Ramos (cell line): ENCODE results near the gene DLX5.
"Not testable (repeated sequence)": the region's sequence is repeated elsewhere in the genome, so short reads cannot be mapped to it uniquely, and the experiment has no call there.

Source experiments
- in situ Hi-C: fragments of 300-500 bp; cut with MboI; formaldehyde crosslinking; loops from one replicate; pipeline ENCODE4 v1.14.3; 2022; ENCODE audit warnings: low sequenced_read_pairs; ENCODE audit not compliant: unreplicated experiment

The DLX5 gene

DNA sequence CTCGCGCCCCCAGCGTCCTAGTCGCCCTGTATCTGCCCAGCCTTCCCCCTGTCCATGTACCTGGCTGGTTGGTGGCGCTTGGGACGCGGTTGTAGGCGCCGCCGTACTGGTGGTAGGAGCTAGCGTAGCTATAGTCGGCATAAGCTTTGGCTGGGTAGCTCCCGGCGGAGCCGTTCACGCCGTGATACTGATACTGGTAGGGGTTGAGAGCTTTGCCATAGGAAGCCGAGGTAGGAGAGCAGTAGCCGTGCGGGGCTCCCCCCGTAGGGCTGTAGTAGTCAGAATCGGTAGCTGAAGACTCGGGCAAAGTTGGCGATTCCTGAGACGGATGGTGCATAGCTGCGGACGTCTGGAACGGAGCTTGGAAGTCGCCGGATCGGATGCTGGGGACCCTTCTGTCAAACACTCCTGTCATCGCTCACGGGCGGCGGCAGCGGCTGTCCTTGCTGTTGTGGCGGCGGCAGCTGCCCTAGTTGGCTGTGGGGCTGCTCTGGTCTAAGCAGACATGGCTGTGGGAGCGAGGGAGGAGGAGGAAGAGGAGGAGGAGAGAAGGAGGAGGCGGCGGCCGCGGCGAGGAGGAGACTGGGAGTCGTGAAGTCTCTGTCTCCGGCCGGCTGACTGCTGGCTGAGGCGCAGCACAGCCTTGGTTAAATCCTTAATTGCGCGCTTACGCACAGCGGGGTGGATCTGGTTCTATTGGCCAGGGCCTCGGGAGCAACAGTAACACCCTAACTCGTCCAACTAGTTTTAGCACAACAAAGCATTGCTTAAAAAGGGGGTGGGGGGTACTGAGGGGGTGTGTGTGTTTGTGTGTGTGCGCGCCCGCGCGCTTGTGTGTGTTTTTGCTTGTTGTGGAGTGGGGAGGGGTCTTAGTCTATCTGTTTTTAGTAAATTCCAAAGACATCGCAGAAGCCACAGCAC, at the start of gene DLX5:
DLX5 (minus strand) TSS at position 623 of the 921 bp plus-strand sequence; CDS start at position 415, 208 bp downstream.
- in situ Hi-C loops, result loop anchor here (5.0 to 25.0 kb wide), 3 partner anchors 950 to 1487 kb away; no protein-coding TSS in a partner anchor

DNA sequence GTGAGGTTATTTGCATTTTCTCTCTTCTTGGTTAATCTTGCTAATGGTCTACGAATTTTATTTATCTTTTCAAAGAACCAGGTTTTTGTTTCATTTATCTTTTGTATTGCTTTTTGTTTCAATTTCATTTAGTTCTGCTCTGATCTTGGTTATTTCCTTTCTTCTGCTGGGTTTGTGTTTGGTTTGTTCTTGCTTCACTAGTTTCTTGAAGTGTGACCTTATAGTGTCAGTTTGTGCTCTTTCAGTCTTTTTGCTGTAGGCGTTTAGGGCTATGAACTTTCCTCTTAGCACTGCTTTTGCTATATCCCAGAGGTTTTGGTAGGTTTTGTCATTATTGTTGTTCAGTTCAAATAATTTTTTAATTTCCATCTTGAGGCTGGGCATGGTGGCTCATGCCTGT, 47.4 kb upstream of the DLX5 start:
- in situ Hi-C loops, result not testable (repeated sequence)

DNA sequence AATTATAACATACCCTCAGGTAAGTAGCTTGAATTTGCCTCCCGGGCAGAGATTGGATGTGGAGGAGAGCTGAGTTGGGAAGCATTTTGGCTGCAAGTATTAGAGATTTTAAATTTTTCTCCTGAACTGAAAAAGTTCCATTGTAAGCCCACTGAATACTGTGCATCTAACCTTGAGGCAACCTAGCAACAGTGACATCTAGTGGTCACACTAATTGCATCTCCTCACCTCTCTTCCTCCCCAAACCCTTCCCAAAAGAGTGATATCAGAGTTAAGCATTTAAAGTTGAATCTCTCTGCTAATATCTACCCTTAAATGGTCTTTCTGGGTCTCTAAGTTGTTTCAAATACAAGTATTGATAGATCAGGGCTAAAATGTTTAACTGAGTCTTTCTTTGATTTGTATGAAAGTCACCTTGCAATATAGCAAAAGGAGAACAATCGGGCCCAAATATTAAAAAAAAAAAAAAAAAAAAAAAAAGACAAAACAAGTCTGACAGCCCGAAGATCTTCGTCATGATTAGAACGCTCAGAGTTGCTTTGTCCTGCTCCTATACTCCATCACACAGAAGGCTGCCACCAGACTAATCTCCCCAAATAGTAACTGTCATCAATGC, 40.4 kb upstream of the DLX5 start:
- in situ Hi-C loops, result no loop called here

DNA sequence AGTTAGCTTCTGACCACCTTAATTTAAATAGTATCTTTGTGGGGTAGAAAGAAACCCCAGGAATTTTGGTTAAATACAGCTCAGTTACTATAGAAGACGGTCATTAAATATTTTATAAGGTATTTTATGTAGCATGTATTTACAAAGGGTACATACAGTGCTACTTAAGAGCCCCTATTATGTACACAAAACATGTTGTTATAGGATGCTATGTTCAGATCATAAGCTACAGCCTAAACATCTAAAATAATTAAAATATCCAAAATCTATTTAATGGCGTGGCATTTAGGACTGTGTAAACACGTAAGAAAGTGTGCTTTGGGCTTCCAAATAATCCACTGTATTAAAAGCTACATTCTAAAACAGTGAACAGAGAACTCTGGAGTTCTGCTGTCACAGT, 39.4 kb upstream of the DLX5 start:
- in situ Hi-C loops, result no loop called here

DNA sequence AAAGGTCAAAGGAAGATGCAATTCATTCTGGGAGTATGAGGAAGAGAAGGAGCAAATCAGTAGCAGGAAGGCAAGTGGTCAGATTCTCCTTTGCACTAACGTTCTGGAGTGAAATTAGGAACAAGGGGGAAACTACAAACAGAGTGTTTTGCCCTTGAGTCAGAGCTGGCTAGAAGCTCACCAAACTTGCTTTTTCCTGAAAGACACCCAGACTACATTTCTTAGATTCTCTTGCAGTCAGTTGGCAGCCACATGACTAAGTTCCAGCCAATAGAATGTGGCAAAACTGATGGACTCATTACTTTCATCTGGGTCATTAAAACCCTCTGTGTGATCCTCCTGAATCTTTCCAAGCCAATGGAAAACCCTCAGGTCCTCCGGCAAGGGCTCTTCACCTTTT, 18.6 kb upstream of the DLX5 start:
- in situ Hi-C loops, result no loop called here

DNA sequence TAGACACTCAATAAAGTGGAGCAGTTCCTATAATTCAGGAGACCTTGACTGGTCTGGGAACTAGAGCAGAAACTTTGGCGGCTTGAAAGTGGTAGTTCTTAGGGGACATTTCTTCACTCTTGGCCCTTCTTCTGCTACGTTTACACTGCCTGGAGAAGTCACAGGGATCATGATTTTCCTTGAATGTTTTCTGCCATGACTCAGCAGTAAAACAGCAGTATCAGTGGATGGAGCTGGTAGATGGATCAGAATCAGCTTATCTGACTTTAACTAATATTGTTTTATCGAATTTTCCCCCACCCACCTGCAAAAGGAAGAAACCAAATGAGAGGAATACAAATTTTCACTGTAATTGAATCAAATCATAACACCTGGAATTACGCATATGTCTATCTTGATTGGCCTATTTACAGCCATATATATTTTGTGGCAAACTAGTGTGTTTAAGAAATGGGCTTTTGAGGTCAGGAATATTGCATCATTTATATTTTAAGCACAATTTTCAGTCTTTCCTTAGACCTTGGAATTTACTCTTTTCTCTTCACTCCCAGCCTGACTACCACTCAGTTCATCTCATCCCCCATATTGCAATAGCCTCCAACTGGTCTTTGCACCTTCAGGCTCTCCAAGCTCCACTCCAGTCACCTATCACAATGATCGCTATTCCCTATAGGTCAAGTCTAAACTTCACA, 14.9 kb upstream of the DLX5 start:
- in situ Hi-C loops, result no loop called here

DNA sequence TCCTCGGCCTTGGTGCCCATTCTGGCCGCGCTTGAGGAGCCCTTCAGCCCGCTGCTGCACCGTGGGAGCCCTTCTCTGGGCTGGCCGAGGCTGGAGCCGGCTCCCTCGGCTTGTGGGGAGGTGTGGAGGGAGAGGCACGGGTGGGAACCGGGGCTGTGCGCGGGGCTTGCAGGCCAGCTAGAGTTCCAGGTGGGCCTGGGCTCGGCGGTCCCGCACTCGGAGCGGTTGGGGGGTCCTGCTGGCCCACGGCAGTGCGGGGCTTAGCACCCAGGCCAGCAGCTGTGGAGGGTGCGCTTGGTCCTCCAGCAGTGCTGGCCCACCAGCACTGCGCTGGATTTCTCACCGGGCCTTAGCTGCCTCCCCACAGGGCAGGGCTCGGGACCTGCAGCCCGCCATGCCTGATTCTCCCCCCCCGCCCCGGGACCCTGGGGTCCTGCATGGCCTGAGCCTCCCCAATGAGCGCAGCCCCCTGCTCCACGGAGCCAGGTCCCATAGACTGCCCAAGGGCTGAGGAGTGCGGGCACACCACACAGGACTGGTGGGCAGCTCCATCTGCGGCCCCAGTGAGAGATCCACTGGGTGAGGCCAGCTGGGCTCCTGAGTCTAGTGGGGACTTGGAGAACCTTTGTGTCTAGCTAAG, 9.7 kb upstream of the DLX5 start:
- in situ Hi-C loops, result not testable (repeated sequence)

DNA sequence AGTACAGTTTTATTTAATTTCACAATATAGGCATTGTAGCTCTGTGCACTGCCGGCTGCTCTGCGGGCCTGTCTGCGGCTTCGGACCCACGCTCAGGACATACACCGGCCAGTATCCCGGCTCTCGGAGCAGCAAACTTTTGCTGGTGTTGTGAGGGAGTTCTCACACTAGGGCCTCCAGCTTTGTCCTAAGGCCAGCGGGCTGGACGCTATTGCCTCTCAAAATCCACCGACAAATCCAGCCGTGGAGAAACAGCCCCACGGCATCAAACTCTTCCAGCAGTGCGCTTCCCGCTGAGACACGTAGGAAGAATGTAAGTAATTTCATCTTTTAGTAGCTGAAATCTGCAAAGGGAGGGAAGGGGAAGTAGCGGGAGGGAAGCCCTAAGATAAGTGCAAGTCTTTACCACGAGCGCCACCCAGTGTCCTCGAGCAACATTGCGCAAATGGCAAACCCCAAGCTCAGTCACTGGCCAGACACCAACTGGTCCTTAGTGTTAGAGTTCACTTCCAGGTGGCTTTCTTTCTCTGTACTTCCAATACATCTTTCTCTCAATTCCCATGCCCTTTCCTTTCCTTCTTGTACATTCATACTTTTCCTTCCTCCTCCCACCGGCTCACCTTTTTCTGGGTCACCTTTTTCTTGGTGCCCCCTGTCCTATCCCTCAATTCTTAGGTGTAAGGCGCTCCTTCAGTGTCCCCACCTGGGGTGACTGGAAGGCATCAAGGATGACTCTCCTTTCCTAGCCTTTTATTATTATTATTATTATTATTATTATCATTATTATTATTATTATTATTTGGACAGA, 3.0 kb upstream of the DLX5 start:
- in situ Hi-C loops, result loop anchor here (5.0 to 10.0 kb wide), 2 partner anchors 953 to 1115 kb away; no protein-coding TSS in a partner anchor

DNA sequence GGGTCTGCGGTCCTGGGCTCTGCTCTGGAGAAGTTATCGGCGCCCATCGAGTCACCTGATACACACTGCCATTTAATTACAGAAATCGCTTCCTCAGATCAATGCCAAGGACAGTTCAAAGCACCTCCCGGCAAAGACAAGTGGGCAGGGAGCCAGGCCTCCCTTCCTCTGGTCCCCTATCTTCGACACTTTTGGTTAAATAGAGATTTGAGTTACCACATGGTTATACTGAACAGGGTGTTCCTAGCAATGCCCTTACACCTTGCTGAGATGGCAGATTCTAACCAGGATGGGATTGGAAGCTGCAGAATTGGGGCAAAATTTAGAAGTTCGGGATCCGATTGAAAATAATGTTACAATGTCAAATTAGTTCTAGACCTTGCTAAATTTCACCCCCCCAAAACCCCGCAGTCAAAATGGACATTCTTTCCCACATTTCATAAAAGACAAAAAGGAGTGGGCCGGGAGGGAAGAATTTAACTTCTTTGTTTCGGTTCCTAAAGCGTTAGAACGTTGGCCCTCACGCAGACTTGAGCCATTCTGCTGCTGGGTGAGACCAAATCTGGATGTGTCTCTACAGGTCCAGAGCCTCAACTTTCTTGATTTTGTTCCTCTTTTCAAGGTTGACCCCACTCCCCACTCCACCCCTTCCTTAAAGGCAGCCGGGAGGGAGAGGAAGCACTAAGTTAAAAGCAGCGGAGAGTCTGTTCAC, 2.2 kb upstream of the DLX5 start:
- in situ Hi-C loops, result loop anchor here (5.0 to 10.0 kb wide), 2 partner anchors 952 to 1115 kb away; no protein-coding TSS in a partner anchor

DNA sequence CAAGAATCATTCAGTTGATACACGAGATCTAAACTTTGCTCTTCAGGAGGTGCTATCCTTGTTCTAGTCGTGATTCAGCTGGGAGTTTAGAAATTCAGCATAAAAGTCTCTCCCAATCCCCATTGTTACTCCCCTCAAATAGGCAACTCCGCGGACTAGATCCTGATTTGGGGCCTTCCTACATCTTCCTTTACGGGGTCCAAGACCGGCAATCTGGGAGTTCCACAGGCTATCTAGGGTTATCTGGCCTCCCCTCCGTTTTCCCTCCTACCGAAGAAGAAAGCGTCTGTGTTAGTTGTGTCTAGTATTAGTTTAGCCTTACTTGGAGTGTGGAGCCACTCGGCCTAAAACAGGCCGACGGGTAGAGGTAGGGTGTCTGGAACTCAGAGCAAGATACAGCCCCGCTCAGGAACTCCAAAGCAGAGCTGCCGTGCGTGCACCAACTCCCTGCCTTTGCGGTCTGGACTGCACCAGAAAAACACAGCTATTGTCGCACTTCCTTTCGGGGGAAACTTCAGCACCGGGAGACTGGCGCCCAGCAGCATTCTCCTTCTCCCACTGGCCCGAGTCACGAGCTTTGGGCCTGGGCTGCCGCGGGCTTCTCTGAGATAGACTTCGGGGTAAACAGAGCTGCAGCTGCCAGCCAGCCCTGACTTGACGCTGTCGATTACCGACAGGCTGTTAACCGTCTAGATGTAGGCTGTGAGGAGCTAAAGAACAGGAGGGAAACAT, 1.5 kb upstream of the DLX5 start:
- in situ Hi-C loops, result loop anchor here (5.0 to 10.0 kb wide), 2 partner anchors 951 to 1114 kb away; no protein-coding TSS in a partner anchor

DNA sequence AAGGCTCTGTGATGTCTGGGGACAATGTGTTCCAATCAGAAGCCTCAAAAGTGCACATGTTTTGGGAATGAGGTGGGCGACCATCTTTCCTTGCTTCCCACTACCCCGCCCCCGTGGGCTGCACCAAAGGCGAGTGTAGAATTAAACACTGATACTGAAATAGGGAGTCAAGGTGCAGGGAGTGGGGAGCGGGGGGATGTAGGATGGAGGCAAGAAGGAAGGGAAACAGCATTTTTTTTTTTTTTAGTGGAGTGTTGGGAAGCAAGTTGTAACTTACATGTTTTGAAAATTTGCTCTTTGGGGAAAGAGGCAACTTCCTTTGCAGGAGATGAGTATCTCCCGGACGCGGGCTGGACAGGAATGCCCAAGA, 484 bp upstream of the DLX5 start:
- in situ Hi-C loops, result loop anchor here (5.0 to 10.0 kb wide), 2 partner anchors 950 to 1113 kb away; no protein-coding TSS in a partner anchor

DNA sequence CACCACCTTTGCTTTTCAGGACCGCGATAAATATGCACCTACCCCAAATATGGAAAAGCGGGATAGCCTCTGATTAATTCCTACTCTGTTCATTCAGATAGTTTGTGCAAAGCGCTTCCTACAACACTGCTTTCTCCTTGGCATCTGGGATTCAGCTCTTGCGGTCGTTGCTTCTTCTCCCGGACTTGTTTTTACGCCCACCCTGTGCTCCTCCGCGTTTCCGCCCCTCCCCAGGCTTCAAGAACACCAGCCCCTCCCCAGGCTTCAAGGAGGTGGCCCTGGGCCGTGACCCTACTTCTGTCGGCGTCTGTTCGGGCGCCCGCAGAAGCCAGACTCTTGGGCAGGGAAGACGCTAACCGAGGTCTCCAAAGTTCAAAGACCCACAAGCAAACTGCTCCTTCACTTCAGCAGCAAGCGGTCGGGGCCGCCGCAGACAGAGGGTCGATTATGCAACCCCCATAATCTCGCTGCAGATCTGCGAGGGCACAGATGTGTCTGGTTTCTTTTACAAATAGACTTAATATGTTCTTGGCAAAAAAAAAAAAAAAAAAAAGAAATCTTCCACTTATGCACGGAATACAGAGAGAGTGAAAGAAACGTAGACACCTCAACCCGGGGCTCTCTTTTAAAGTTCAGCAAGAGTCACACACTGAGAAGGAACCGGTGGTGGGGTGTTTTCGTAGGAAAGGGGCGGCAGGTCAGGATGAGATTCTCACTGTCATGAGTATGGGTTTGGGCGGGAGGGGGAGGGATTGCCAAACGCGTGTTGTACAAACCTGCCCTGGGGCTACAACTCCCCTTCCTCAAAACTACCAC, 1.9 kb downstream of the DLX5 start:
- in situ Hi-C loops, result loop anchor here (10.0 to 25.0 kb wide), 2 partner anchors 948 to 1485 kb away; no protein-coding TSS in a partner anchor

DNA sequence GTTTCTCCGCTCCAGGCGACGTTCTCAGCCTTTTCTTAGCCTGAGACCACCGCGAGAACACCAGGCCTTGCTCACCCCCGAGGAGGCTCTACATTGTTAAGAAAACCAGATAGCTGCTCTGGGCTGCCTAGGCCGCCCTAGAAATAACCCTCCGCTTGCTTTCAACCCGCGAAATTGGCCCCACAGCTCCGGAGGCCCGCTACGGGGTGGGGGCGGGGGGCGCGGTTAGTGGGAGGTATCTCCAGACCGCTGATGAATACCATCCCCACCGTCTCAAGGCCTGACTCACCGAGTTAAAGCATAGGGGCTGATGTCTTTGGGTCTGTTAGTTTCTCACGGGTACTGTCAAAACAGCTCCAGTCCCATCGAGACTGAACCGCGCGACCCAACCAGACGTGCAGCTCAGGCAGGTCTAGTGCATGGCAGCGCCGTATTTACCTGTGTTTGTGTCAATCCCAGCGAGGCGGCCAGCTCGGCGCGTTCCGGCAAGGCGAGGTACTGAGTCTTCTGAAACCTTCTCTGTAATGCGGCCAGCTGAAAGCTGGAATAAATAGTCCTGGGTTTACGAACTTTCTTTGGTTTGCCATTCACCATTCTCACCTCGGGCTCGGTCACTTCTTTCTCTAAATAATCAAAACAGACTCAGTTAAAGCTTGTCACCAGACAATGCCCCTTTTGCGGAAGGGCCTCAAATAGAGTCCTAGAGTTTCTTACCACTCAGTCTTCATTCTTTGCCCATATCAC, 2.7 kb downstream of the DLX5 start:
- in situ Hi-C loops, result loop anchor here (10.0 to 25.0 kb wide), 2 partner anchors 947 to 1485 kb away; no protein-coding TSS in a partner anchor

DNA sequence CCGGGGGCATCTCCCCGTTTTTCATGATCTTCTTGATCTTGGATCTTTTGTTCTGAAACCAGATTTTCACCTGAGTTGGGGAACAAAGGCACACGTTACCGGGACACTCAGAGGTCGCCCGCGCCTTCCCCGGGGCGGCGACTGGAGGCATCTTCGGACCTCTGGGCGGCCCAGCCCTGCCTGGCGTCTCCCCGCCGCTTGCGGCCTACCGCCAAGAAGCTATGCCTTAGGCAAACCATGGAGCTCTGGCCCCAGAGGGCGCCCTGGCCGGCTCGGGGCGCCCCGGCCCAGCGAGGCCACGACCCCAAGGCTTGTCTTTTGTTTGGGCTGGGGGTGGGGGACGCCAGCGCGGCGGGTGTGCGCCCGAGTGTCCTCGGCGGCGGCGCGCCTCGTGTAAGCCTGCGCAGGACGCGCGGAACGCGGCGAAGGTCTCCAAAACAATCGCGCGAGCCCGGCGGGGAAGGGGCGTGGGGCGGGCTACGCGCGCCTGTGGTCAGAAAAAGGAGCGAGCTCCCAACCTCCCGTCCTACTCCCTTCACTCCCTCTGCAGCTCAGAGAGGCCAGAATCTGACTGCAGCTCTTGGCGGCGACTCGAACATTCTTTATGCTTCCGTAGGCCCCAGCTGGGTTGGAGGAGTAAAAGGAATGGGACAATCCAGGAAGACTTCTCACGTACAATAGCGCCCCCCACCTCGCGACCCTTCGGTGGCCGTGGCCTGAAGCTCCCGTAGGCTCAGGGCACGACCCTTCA, 3.5 kb downstream of the DLX5 start:
- in situ Hi-C loops, result loop anchor here (10.0 to 25.0 kb wide), 2 partner anchors 946 to 1484 kb away; no protein-coding TSS in a partner anchor

DNA sequence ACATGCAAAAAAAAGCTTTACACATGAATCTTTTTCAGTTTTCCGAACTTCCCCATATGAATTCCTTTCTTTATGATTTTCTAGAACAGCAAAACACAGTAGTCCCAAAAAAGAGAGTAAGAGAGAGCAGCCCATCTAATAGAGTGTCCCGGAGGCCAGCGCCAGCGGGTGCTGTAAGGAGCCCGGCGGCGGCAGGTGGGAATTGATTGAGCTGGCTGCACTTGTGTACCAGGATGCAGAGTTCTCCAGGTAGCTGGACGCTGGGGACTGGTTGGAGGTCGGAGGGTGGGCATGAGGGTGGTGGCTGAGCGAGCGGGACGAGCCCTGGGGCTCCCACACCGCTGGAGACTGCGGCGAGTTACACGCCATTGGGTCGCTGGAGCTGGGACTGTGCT, 4.0 kb downstream of the DLX5 start:
- in situ Hi-C loops, result loop anchor here (10.0 to 25.0 kb wide), 2 partner anchors 946 to 1483 kb away; no protein-coding TSS in a partner anchor
